HG03432 (cell line): Measurements from ENCODE around the gene AMBP.

Source experiments
- ATAC-seq: cut with Tn5 transposase; IDR thresholded peaks from one replicate; pipeline ENCODE4 v1.9.1; 2021; ENCODE audit warnings: mild to moderate bottlenecking, moderate library complexity; ENCODE audit not compliant: unreplicated experiment

AMBP gene

DNA sequence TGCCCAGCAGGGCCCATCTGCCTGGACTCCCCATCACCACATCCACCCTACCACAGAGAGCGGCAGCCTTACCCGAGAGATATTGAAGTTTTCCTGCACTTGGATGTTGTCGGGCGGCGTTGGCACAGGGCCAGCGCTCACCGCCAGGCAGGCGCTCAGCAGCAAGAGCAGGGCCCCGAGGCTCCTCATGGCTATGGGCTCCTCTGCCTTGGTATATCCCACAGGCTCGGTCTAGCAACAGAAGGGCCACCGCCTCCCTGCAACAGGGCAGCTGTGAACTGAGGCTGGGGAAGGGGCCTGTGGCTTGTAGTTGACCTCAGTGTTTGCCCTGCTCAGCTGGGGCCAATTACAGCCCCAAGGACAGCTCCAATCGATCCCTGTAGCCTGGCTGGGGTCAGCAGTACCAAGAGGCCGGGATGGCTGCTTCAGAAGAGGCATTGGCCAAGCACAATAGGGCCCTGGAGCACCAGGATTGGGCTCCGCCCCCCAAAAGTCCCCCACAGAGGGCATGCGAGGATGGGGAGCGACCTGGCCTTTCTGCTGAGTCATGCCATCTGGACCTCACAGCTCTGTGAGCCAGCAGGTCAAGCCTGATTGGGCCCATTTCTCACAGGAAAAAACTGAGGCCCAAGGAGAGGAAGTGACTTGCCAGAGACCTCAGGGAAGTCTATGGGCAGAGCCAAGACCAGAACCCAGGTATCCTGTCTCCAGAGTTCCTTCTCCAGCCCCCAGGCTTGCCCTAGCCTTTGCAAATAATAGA is at the start of gene AMBP:
Gene AMBP (minus strand): TSS at position 280 of the 760 bp plus-strand sequence. CDS start 91 bp downstream, at position 189.
- ATAC-seq = no peak

DNA sequence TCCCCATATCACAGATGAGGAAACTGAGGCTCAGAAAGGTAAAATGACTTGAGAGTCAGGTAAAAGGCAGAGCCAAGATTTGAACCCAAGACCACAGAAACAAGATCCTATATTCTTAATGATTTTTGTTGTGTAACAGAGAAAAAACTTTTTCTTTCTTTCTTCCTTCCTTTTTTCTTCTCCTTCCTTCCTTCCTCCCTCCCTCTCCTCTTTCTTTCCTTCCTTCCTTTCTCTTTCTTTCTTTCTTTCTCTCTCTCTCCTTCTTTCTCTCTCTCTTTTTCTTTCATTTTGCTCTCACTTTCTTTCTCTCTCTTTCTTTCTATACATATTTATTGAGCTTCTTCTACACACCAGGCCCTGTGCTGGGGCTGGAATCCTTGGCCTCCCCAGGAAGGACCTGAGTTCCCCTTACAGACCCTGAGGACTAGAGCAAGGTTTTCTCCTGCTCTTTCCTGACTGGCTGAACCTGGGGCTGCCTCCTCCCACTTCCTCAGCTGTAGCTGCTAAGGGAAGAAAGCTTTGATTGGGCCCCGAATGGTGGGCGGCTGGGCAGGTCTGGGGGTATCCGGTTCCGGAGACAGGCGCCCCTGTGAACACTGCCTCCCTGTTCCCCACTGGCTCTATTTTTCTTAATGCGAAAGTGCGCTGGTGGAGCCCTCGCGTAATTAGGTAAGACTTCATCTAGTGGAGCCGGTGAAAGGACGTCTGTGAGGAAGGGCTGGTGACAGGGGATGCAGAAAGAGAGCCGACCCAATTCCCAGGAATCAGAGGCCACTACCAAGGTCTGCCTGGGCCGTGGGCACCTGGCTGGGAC is 48.4 kb upstream of the AMBP start:
- ATAC-seq = no peak

- ATAC-seq = no peak
These were observed 47.4 kb upstream of the AMBP start for GRCh38 chr9:114125476-114126013.

DNA sequence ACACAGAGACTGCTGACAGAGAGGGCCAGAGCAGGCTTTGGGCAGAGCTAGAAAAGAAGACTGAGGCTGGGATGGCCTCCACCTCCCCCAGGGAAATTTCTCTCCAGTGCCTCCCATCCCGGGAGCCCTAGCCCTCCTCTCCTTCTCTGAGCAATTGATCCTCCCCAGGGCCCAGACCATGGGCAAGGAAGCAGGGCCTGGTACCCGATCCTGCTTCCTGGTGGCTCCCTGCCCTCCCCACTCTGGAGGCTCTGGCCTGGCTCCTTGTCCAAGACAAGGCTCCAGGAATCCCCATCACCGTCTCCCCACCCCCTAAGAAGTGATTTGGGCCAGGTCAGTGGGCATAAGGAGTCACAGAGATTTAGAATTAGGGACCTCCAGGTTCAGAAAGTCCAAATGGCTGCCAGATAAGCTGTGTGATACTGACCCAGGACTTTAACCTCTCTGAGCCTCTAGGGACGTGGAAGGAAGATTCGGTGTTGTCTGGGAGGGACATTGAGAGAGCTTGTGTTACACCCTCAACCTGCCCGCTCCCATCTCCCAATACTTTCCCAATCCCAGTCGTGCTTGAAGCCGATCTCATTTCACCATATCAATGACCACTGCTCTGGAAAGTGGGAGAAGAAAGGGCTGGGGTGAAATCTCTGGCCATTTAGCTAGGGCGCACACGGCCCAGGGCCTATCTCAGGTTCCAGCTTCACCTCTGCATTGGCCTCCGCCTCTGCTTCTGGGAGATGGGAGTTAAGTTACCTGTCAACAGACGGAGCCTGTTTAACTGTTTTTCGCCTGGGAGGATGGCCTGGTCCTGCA is 46.8 kb upstream of the AMBP start:
- ATAC-seq = no peak

GRCh38 chr9:114124138-114124537 is 46.0 kb upstream of the AMBP start:
- ATAC-seq = no peak

GRCh38 chr9:114123031-114123977 is 45.2 kb upstream of the AMBP start:
- no peak for ATAC-seq

GRCh38 chr9:114122136-114123027 is 44.3 kb upstream of the AMBP start:
- ATAC-seq = no peak

DNA sequence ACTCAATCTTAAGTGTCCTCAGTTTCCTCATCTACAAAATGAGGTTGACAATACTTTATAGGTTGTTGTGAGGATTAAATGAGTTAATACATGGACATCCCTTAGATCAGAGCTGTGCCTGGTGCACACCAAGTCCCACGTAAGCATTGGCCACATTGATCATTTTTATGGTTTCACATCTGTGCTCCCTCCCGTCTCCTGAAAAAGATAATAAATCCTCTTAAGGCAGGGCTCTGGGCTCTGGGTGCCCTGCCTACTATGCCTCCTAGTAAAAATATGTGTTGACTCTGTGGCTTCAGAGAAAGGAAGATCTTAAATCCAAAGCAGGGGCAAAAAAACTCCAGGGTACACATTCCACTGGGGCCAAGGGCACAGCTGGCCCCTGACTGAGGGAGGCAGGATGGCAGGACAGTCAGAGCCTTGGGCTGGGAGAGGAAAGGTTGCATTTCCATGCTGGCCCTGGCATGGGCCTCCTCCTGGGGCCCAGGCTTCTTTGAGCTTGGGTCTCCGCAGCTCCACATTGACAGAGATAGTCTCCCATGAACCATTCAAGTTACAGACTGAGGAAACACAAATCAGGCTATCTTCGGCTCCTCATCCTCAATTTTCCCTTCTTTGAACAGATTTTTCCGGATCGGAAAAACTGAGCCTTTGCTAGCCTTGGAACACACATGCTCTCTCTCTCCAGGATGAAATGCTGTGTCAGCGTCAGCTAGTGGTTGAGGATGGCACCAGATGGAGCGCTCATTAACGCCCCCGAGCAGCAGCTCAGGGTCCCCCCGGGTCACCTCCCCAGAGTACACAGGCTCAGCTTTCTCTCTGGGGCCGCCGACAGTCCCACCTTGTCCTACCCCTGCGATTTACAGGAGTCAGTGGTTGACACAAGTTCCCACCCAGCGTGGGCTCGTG is 43.4 kb upstream of the AMBP start:
- no peak for ATAC-seq

DNA sequence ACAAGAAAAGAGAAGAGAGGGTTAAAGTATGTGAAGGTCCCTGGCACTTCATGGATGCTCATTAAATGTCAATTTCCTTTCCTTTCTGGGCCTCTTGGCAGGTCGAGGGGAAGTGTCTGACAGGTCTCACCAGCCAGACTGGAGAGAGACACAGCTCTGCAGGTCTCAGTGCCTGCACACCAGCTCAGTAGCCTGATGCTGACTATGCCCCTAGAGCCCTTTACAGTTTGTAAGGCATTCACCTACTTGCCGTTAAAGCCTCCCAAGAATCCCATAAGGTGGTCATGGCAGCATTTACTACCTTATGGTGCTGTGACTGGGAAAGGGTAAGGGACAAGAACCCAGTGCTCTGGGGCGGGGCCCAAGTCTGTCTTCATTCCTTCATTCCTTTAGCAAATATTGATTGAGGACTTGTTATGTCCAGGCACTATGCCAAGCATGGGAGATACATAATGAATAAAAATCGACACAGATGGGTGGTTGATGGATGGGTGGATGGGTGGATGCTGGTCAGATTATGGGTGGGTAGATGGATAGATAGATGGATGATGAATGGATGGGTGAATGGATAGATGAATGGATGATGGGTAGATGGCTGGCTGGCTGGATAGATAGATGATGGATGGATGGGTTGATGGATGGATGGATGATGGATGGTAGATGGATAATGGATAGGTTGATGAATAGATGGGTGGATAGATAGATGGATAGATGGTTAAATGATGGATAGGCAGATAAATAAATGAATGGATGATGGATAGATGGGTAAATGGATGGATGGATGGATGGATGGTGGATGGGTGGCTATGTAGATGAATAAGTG is 42.3 kb upstream of the AMBP start:
- no peak for ATAC-seq

DNA sequence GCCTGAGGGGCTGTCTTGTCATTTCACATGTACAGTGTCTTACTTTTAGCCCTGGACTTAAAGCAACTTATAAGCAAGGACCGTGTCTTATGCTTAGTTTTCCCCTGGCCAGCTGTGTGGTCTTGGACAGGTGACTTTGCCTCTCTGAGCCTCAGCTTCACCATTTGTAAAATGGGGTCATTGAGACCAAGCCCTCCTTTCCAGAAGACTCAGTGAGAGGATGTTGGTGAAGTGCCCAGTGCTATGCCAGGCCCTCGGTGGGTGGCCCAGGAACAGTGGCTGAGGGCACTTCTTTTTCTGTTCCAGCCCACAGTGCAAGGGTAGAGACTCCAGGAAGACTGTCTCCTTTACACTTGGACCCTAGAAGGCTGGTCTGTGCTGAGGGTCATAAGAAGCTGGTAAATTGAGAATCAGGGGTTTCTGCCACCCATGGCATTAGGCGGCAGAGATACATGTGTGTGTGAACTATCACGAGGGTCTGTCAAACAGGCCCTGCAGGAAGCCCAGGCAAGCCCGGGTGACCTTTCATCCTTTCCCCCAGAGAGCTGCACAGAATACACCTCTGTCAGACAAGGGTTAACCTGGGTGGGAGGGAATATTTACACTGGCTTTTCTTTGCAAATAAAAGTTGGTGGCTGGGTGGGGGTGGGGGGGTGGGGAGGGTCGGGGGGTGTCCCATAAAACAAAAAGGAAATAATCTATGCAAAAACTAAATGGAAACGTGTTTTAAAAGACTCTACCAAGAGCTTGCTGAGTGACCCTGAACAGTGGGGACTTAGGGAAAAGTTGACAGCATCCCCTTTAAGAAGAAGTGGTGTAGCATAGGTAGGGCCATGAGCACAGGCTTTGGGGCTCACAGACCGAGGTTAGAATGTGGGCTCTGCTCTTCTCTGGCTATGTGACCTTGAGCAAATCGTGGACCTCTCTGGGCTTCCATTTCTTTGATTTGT is 41.4 kb upstream of the AMBP start:
- ATAC-seq = no peak

DNA sequence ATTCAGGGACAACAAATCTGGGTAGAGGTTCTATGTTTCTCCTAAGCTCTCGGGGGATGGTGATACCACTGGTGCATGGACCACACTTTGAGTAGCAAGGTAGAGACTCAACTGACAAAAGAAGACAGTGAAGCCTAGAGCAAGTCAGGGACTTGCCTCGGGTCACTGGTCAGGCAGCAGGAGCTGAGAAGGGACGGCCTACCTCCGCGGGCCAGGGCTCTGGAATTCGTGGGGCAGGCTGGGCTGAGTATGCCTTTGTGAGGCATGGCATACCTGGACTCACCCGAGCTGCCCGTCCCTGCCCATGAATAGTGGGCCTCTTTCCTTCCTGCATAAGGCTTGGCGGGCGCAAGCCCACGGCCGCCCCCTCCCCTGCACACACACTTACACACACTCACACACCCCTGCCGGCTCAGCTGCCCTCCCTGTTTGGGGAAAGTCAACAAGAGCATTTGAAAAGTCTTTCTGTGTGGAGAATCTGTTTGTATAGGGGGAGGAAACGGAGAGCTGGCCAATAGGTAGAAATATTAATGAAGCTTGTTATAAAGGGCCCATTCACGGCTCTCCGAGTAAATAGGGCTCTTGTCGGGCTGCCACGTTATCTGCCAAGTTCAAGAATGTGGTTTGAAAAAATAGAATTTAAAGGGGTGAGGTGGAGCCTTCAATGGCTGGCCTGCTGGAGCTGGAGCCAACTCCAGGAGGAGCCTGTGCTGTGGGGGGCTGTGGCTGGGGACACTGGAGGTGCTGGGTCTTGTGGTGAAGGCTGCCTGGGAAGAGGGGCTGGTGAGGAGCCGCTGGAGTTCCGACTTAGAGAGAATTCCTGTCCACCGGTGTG is 40.1 kb upstream of the AMBP start:
- no peak for ATAC-seq

DNA sequence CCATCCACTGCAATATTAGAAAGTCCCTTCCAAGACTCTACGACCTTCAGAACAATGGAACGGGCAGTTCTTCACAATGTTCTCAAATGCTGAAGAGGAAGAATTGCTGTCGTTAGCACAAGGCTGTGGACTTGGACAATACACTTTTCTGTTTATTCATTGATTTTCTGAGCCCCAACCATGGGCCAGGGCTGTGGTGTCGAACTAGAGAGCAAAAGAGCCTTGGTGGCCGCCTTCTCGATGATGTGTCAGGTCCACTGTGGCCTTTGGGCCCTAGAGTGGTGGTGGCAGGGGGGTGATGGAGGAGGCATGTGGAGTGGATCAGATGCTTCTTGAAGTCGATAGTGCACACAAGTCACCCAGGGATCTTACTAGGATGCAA is 39.5 kb upstream of the AMBP start:
- no peak for ATAC-seq

DNA sequence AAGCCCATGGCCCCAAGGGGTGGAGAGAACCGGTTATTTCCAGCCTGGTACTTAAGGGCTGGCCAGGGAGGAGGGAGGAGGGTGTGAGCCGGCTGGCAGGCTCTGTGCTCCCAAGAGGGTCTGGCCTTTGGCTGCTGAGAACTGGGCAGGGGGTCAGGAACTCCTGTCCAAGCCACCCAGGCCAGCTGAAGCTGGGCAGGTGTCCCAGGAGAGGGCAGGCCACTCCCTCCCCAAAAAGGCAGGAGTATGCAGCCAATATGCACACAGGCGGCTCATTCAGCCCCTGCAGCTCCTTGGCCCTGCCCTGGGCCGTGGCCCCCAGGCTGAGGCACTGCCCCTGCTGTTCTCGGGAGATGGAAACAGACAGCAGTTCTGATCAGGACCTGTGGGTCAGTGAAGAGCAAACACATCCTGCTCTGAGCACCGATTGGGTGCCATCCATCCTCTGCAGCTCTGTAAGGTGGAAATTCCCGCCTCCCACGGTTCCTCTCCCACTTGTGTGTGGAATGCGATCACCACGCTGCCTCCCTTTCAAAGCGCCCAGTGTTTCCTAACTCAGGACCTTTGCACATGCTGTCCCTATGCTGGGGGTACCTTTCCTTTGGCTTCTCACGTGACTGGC is 38.1 kb upstream of the AMBP start:
- ATAC-seq = no peak

- ATAC-seq = no peak
These were observed 37.6 kb upstream of the AMBP start for GRCh38 chr9:114115654-114116125.

DNA sequence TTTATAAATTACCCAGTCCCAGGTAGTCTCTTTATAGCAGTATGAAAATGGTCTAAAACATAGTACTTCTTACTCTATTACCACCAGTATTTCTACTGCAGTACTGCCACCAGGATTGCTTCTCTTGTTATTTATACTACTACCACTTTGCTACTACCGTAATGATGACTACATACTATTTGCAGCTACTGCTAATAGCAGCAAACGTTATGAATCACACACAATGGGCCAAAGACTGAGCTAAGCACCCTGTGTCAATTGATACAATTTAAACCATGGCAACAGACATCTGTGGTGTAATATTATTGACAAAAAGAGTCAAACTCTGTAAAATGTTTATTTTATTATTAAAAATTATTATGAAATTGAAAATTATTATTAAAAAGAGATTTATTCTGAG is 36.3 kb upstream of the AMBP start:
- ATAC-seq = no peak
